Sigmoid colon (tissue), 7 donors: ENCODE data around the gene TRAM2. TPM values are rescaled to one million over a fixed set of nuclear protein-coding genes. Genes with fewer than 3 reads are reported as not detected.

Experiments used
- DNase-seq: peaks from one replicate; pipeline ENCODE4 v3.0.0-alpha.2; 2019
- H3K27ac ChIP-seq, 4 donors: fragments of 200-600 bp; sonication (generic); one replicate each; pipeline ENCODE4 v1.5.1; 2016 to 2019; ENCODE audit warnings: mild to moderate bottlenecking in 1 of 4
- H3K27me3 ChIP-seq, 3 donors: fragments of 200-600 bp; sonication (generic); one replicate each; pipeline ENCODE4 v1.5.1; 2019; ENCODE audit warnings: mild to moderate bottlenecking in 1 of 3
- H3K36me3 ChIP-seq, 4 donors: fragments of 200-600 bp; sonication (generic); one replicate each; pipeline ENCODE4 v1.5.1; 2016 to 2019
- H3K4me1 ChIP-seq, 4 donors: fragments of 200-600 bp; sonication (generic); one replicate each; pipeline ENCODE4 v1.5.1; 2017 to 2019
- H3K4me3 ChIP-seq, 4 donors: fragments of 200-600 bp; sonication (generic); one replicate each; pipeline ENCODE4 v1.5.1; 2017 to 2019; ENCODE audit warnings: mild to moderate bottlenecking in 2 of 4, moderate library complexity in 1 of 4
- H3K9me3 ChIP-seq, 4 donors: fragments of 200-600 bp in 3 of 4; sonication (generic) in 3 of 4; one replicate each; pipeline versions ENCODE4 v1.5.1 to v1.6.1; 2013 to 2019
- EP300 ChIP-seq, 4 donors: sonication (generic); formaldehyde crosslinking; IDR thresholded peaks; one replicate each; pipeline ENCODE4 v1.6.1; 2017; ENCODE audit warnings: antibody characterized with exemption in 4 of 4
- POLR2A ChIP-seq, 2 donors: fragments of 450-650 bp; IDR thresholded peaks; one replicate each; pipeline ENCODE4 v1.6.1; 2016; ENCODE audit warnings: antibody characterized with exemption in 2 of 2, mild to moderate bottlenecking in 2 of 2, moderate library complexity in 2 of 2
- POLR2AphosphoS5 ChIP-seq, 4 donors: sonication (generic); formaldehyde crosslinking; IDR thresholded peaks; one replicate each; pipeline ENCODE4 v1.6.1; 2017; ENCODE audit warnings: antibody characterized with exemption in 4 of 4
- WGBS, 2 donors: extraction: QIAGEN DNeasy Blood & Tissue Kit; methylation state at CpG; one replicate each; pipeline ENCODE4 v1.1.7; 2013; 5-methylcytosine and 5-hydroxymethylcytosine counted together
- intact Hi-C: fragments of 100-400 bp; cut with DNase I; formaldehyde crosslinking; loops from one replicate; pipeline ENCODE4 v1.15.1; 2023
- polyA plus RNA-seq, 3 donors: library from polyadenylated mRNA; stranded (reverse); fragments of 200-250 nt; gene quantifications; one replicate each; pipeline ENCODE4 v1.2.3, GENCODE V29; 2013
- total RNA-seq, 4 donors: library from RNA; depleted of rRNA; stranded (reverse); fragments of >200 nt; gene quantifications; one replicate each; pipeline ENCODE4 v1.1.0, GENCODE V29; 2016
- TF ChIP-seq, protein P1 (sequence below), 4 experiments: fragments of 450-650 bp in 3 of 4; fragments of 200-600 bp in 1 of 4; IDR thresholded peaks; one replicate each; pipeline ENCODE4 v1.5.1; 2016 to 2019; ENCODE audit warnings: antibody characterized with exemption in 4 of 4, mild to moderate bottlenecking in 3 of 4, moderate library complexity in 2 of 4
- donor health status: healthy with polysubstance abuse.
- donor health status: Bipolar disorder and iron deficiency.
- donor health status: healthy.

TRAM2 gene, protein sequence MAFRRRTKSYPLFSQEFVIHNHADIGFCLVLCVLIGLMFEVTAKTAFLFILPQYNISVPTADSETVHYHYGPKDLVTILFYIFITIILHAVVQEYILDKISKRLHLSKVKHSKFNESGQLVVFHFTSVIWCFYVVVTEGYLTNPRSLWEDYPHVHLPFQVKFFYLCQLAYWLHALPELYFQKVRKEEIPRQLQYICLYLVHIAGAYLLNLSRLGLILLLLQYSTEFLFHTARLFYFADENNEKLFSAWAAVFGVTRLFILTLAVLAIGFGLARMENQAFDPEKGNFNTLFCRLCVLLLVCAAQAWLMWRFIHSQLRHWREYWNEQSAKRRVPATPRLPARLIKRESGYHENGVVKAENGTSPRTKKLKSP
- 10 to 100 TPM in 3 of 4 donors, 1 to 10 TPM in 1; 9.6 to 15.0 (median 12.4) TPM for total RNA-seq
- 10 to 100 TPM in 1 of 3 donors, 1 to 10 TPM in 2; 1.8 to 13.3 (median 3.6) TPM for polyA plus RNA-seq

DNA sequence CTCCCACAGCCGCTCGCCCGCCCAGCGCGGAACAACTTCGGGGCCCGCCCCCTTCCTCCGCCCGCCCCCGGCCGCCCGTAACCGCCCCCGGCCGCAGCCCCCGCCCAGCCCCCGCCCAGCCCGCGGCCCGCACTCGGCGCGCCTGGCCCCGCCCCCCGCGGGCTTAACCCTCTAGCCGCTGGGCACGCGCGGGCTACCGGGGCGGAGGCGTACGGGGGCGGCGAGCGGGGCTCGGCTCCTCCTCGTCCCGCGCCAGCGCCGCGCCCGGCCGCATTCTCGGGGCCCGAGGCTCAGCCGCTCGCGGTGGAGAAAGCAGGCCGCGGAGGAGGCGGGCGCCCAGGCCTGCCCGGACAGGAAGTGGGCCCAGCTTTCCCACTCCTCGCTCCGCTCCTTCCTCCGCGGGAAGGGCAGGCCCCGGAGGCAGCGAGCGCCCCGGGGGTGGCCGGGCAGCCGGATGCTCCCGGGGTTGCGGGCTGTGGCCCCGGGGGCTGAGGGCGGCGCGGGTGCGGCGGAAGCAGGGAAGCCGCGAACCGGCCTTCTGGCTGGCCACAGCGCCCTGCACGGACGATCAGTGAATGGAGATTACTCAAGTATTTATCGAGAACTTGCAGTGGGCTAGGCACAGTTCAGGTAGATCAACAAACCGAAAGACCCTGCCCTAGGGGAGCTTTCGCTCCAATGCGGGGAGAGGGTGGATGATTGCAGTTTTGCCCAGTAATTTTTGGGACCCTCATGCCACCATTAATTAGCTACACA, at the start of gene TRAM2:
Gene TRAM2 (minus strand): TSS at position 39 of the 756 bp plus-strand sequence. CDS start 145 bp downstream, outside the sequence.
- Histone ChIP-seq H3K27ac (peak within 1 kb of the TSS; percentile 94 to 98 (median 97)), H3K9me3 (no peaks in the 10 kb centered on the region), H3K4me3 (peak within 1 kb of the TSS; percentile 63 to 91 (median 77)), H3K27me3 (no peaks in the 10 kb centered on the region), H3K4me1 (peaks cover 0 to 50% (median 44%) of the 10 kb centered on the region in 4 donors), H3K36me3 (no peaks in the 10 kb centered on the region)
- 1% methylated on average over 84 of the region's 84 CpGs for WGBS, 2 donors
- TF ChIP-seq, protein P1, sequence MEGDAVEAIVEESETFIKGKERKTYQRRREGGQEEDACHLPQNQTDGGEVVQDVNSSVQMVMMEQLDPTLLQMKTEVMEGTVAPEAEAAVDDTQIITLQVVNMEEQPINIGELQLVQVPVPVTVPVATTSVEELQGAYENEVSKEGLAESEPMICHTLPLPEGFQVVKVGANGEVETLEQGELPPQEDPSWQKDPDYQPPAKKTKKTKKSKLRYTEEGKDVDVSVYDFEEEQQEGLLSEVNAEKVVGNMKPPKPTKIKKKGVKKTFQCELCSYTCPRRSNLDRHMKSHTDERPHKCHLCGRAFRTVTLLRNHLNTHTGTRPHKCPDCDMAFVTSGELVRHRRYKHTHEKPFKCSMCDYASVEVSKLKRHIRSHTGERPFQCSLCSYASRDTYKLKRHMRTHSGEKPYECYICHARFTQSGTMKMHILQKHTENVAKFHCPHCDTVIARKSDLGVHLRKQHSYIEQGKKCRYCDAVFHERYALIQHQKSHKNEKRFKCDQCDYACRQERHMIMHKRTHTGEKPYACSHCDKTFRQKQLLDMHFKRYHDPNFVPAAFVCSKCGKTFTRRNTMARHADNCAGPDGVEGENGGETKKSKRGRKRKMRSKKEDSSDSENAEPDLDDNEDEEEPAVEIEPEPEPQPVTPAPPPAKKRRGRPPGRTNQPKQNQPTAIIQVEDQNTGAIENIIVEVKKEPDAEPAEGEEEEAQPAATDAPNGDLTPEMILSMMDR (IDR thresholded peaks at IDR 0.05): peak in 1 of 4 experiments; percentile 17
- TF ChIP-seq POLR2AphosphoS5 (IDR thresholded peaks at IDR 0.05) (peak in 2 of 4 donors; percentile 11 to 35), POLR2A (IDR thresholded peaks at IDR 0.05) (peak in 1 of 2 donors; percentile 19), EP300 (IDR thresholded peaks at IDR 0.05) (no peak)
- intact Hi-C loops: loop anchor here (2.0 to 10.0 kb wide), 5 partner anchors 20 to 292 kb away; partner anchors contain the start of gene MCM3
- peak; percentile 92 for DNase-seq

DNA sequence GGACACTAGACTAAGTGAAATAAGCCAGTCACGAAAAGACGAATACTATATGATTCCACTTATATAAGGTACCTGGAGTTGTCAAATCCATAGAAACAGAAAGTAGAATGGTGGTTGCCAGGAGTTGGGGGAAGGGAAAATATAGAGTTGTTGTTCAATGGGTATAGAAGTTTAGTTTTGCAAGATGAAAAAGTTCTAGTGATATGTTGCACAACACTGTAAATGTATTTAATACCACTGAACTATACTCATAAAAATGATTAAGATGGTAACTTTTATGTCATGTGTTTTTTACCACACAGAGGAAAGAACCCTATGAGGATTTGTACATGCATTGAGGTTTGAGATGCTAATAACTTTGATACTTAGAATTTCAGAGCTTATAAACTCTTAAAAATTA, 46.0 kb upstream of the TRAM2 start:
- WGBS, 2 donors: 92 to 95% methylated on average over 2 of the region's 2 CpGs
- DNase-seq: no peak
- H3K27ac ChIP-seq: no peak overlapping the region
- H3K4me3 ChIP-seq: no peak overlapping the region
- no peaks in the 10 kb centered on the region for H3K27me3 ChIP-seq
- no peaks in the 10 kb centered on the region for H3K4me1 ChIP-seq
- TF ChIP-seq, protein P1 (IDR thresholded peaks at IDR 0.05): no peak
- TF ChIP-seq POLR2AphosphoS5 (IDR thresholded peaks at IDR 0.05) (no peak), POLR2A (IDR thresholded peaks at IDR 0.05) (no peak), EP300 (IDR thresholded peaks at IDR 0.05) (no peak)
- H3K36me3 ChIP-seq: no peaks in the 10 kb centered on the region
- no peaks in the 10 kb centered on the region for H3K9me3 ChIP-seq
- intact Hi-C loops: no loop called here

DNA sequence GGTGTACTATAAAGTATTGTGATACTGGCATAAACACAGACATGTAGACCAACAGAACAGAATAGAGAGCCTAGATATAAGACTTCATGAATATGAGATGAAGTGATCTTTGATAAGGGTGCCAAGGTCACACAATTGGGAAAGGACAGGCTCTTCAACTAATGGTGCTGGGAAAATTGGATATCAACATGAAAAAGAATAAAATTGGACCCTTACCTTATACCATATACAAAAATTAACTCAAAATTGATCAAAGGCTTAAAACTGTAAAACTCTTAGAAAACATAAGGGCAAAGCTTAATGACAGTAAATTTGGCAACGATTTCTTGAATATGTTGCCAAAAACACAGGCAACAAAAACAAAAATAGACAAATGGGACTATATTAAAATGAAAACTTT, 44.8 kb upstream of the TRAM2 start:
- DNase-seq: no peak
- intact Hi-C loops: no loop called here
- no peaks in the 10 kb centered on the region for H3K9me3 ChIP-seq
- WGBS, 2 donors: 68 to 77% methylated on average over 1 of the region's 1 CpG
- no peaks in the 10 kb centered on the region for H3K27me3 ChIP-seq
- H3K4me1 ChIP-seq: no peaks in the 10 kb centered on the region
- no peak for TF ChIP-seq EP300 (IDR thresholded peaks at IDR 0.05)
- TF ChIP-seq POLR2AphosphoS5 (IDR thresholded peaks at IDR 0.05): no peak
- no peak for TF ChIP-seq POLR2A (IDR thresholded peaks at IDR 0.05)
- TF ChIP-seq, protein P1 (IDR thresholded peaks at IDR 0.05): no peak
- no peak overlapping the region for H3K27ac ChIP-seq
- H3K36me3 ChIP-seq: no peaks in the 10 kb centered on the region
- no peak overlapping the region for H3K4me3 ChIP-seq

DNA sequence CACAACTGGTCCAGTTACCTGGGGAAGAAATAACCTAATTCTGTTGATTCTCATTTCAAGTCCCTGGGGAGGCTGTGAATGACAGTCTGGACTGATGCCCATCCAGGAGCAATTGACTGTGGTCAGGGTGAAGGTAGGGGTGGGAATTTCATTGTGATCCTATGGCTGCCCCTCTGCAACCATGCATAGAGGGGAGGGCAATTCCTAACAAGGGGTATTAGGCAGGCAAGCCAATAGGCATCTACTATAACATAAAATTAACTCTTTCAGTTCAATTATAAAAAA, 44.0 kb upstream of the TRAM2 start:
- Histone ChIP-seq H3K27me3 (no peaks in the 10 kb centered on the region), H3K27ac (no peak overlapping the region), H3K4me3 (no peak overlapping the region), H3K9me3 (no peaks in the 10 kb centered on the region), H3K36me3 (no peaks in the 10 kb centered on the region), H3K4me1 (no peaks in the 10 kb centered on the region)
- DNase-seq: no peak
- no peak for TF ChIP-seq POLR2A (IDR thresholded peaks at IDR 0.05)
- TF ChIP-seq, protein P1 (IDR thresholded peaks at IDR 0.05): no peak
- TF ChIP-seq EP300 (IDR thresholded peaks at IDR 0.05): no peak
- intact Hi-C loops: no loop called here
